Measurements from ENCODE around the gene PDCD2. TPM values are rescaled to one million over a fixed set of nuclear protein-coding genes. Genes with fewer than 3 reads are reported as not detected.

PDCD2 gene
- total and polyA plus RNA-seq, 2 experiments from 2014 or later, result 145 to 181 TPM

- H3K4me1 Mint-ChIP-seq, result peaks cover 15% of the 10 kb centered on the region
- H3K9me3 Mint-ChIP-seq, result no peaks in the 10 kb centered on the region
- Histone ChIP-seq H2AFZ (peak within 1 kb of the TSS; percentile 93), H3K4me3 (peak within 1 kb of the TSS; percentile 92), H3K9me2 (ENCODE audit: insufficient read depth) (no peaks in the 10 kb centered on the region), H3K4me2 (peak within 1 kb of the TSS; percentile 97), H3K36me3 (ENCODE audit: insufficient read depth) (no peaks in the 10 kb centered on the region), H3K4me1 (ENCODE audit: insufficient read depth) (peaks cover 26% of the 10 kb centered on the region), H3K27me3 (ENCODE audit: insufficient read depth) (no peaks in the 10 kb centered on the region), H3K27ac (ENCODE audit: low read depth) (peak within 1 kb of the TSS; percentile 20), H4K20me1 (replicated peaks; ENCODE audit: insufficient read depth) (peaks cover 24% of the 10 kb centered on the region), H3K79me2 (replicated peaks; ENCODE audit: insufficient read depth) (peaks cover 75% of the 10 kb centered on the region), H3F3A (replicated peaks; ENCODE audit: low read depth) (no peaks in the 10 kb centered on the region)
- DNase-seq (ENCODE audit: low spot score), result peak; percentile 99
- peaks cover 5% of the 10 kb centered on the region for H3K27me3 Mint-ChIP-seq (ENCODE audit: insufficient read depth, low read depth, poor library complexity)
- no peak within 1 kb of the TSS for H3K4me3 Mint-ChIP-seq
- no peak within 1 kb of the TSS for H3K27ac Mint-ChIP-seq
- ATAC-seq, result peak; percentile 95
- H3K36me3 Mint-ChIP-seq (ENCODE audit: low read depth), result peaks cover 26% of the 10 kb centered on the region
- TF ChIP-seq, protein P1, sequence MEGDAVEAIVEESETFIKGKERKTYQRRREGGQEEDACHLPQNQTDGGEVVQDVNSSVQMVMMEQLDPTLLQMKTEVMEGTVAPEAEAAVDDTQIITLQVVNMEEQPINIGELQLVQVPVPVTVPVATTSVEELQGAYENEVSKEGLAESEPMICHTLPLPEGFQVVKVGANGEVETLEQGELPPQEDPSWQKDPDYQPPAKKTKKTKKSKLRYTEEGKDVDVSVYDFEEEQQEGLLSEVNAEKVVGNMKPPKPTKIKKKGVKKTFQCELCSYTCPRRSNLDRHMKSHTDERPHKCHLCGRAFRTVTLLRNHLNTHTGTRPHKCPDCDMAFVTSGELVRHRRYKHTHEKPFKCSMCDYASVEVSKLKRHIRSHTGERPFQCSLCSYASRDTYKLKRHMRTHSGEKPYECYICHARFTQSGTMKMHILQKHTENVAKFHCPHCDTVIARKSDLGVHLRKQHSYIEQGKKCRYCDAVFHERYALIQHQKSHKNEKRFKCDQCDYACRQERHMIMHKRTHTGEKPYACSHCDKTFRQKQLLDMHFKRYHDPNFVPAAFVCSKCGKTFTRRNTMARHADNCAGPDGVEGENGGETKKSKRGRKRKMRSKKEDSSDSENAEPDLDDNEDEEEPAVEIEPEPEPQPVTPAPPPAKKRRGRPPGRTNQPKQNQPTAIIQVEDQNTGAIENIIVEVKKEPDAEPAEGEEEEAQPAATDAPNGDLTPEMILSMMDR (conservative IDR thresholded peaks at IDR 0.05; ENCODE audit: low read depth in 2 of 2), result no peak
- TF ChIP-seq EZH2 (IDR thresholded peaks at IDR 0.05; ENCODE audit: low read depth, unreplicated experiment), result no peak
- TF ChIP-seq NANOG (IDR thresholded peaks at IDR 0.05; ENCODE audit: borderline replicate concordance), result no peak
- TF ChIP-seq ZNF462 (CRISPR knock-in tag; IDR thresholded peaks at IDR 0.05), result no peak
- TF ChIP-seq POLR2AphosphoS5 (IDR thresholded peaks at IDR 0.05; ENCODE audit: low read depth), result peak; percentile 70
- no peak for TF ChIP-seq ZNF114 (CRISPR knock-in tag; IDR thresholded peaks at IDR 0.05)
- TF ChIP-seq EZH2phosphoT487 (IDR thresholded peaks at IDR 0.05; ENCODE audit: unreplicated experiment), result no peak
- TF ChIP-seq, protein P2, sequence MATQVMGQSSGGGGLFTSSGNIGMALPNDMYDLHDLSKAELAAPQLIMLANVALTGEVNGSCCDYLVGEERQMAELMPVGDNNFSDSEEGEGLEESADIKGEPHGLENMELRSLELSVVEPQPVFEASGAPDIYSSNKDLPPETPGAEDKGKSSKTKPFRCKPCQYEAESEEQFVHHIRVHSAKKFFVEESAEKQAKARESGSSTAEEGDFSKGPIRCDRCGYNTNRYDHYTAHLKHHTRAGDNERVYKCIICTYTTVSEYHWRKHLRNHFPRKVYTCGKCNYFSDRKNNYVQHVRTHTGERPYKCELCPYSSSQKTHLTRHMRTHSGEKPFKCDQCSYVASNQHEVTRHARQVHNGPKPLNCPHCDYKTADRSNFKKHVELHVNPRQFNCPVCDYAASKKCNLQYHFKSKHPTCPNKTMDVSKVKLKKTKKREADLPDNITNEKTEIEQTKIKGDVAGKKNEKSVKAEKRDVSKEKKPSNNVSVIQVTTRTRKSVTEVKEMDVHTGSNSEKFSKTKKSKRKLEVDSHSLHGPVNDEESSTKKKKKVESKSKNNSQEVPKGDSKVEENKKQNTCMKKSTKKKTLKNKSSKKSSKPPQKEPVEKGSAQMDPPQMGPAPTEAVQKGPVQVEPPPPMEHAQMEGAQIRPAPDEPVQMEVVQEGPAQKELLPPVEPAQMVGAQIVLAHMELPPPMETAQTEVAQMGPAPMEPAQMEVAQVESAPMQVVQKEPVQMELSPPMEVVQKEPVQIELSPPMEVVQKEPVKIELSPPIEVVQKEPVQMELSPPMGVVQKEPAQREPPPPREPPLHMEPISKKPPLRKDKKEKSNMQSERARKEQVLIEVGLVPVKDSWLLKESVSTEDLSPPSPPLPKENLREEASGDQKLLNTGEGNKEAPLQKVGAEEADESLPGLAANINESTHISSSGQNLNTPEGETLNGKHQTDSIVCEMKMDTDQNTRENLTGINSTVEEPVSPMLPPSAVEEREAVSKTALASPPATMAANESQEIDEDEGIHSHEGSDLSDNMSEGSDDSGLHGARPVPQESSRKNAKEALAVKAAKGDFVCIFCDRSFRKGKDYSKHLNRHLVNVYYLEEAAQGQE (IDR thresholded peaks at IDR 0.05; ENCODE audit: unreplicated experiment), result no peak
- no peak for TF ChIP-seq ZNF331 (CRISPR knock-in tag; IDR thresholded peaks at IDR 0.05; ENCODE audit: low read depth)
- TF ChIP-seq CREB1 (CRISPR knock-in tag; IDR thresholded peaks at IDR 0.05; ENCODE audit: low read depth), result peak; percentile 98
- no peak for TF ChIP-seq STAT1 (IDR thresholded peaks at IDR 0.05; ENCODE audit: unreplicated experiment)
- peak; percentile 96 for TF ChIP-seq ETS1 (IDR thresholded peaks at IDR 0.05)
- no peak for TF ChIP-seq JUNB (IDR thresholded peaks at IDR 0.05; ENCODE audit: unreplicated experiment)
Measured at GRCh38 chr6:170554013-170554795, 30.2 kb downstream of the PDCD2 start, which contains the start of gene TBP. Gene TBP (plus strand): TSS chr6:170554369. CDS start chr6:170557030, 2,661 bp downstream.
